K562 (cell line): Measurements from ENCODE around the gene SLC25A29. TPM values are rescaled to one million over a fixed set of nuclear protein-coding genes. Genes with fewer than 3 reads are reported as not detected.

Source experiments
- XRCC4 ChIP-seq: IDR thresholded peaks from one replicate; pipeline ENCODE4 v1.6.1; 2011; ENCODE audit not compliant: insufficient read depth, insufficient read length; ENCODE audit errors: extremely low read depth
- polyA plus RNA-seq, 8 experiments: library from polyadenylated mRNA; depleted of rRNA in 4 of 8; stranded (reverse) in 5 of 8; unstranded in 3 of 8; fragments of >200 nt; fragmentation: Nextera tagmentation in 2 of 8; fragmentation: Illumina TruSeq in 1 of 8; extraction: Ambion mirVana in 2 of 8; extraction: Trizol in 1 of 8; gene quantifications; 2 replicates each; pipeline versions ENCODE4 v1.2.1 to v1.2.3, GENCODE V29; 2011 to 2014; ENCODE audit warnings: inconsistent platforms in 1 of 8, missing spikeins in 1 of 8
- total RNA-seq, 7 experiments: library from RNA; depleted of rRNA in 6 of 7; stranded (reverse); fragments of >200 nt in 6 of 7; fragmentation: Illumina TruSeq in 2 of 7; extraction: Trizol in 2 of 7; gene quantifications; 2 replicates each; pipeline versions ENCODE4 v1.2.1 to v1.2.3, GENCODE V29; 2011 to 2021; ENCODE audit warnings: low replicate concordance in 1 of 7
- TF ChIP-seq, protein P1 (sequence below), 2 experiments: IDR thresholded peaks in 1 of 2; conservative IDR thresholded peaks in 1 of 2; 2 replicates each; pipeline ENCODE4 v1.6.1; 2016; ENCODE audit warnings: low read depth in 2 of 2, mild to moderate bottlenecking in 1 of 2, missing compliant biosample characterization in 1 of 2, missing genetic modification characterization in 1 of 2, moderate library complexity in 1 of 2
- TF ChIP-seq, protein P2 (sequence below): fragments of 450-650 bp; formaldehyde crosslinking; IDR thresholded peaks from 2 replicates; pipeline ENCODE4 v1.4.0; 2020; ENCODE audit warnings: mild to moderate bottlenecking, moderate library complexity
- TF ChIP-seq, protein P3 (sequence below): fragments of 450-650 bp; IDR thresholded peaks from one replicate; pipeline ENCODE4 v1.6.1; 2018; ENCODE audit warnings: mild to moderate bottlenecking, moderate library complexity; ENCODE audit not compliant: partially characterized antibody
- TF ChIP-seq, protein P4 (sequence below): sonication (generic); formaldehyde crosslinking; IDR thresholded peaks from 2 replicates; pipeline ENCODE4 v1.8.1; 2023; ENCODE audit warnings: mild to moderate bottlenecking, missing genetic modification reagents

Gene SLC25A29
- total and polyA plus RNA-seq, 9 of the 15 experiments (the other 6 are each of a cell fraction or from before 2014, with no cell fraction given), result 0.07 to 17.5 (median 4.8) TPM

DNA sequence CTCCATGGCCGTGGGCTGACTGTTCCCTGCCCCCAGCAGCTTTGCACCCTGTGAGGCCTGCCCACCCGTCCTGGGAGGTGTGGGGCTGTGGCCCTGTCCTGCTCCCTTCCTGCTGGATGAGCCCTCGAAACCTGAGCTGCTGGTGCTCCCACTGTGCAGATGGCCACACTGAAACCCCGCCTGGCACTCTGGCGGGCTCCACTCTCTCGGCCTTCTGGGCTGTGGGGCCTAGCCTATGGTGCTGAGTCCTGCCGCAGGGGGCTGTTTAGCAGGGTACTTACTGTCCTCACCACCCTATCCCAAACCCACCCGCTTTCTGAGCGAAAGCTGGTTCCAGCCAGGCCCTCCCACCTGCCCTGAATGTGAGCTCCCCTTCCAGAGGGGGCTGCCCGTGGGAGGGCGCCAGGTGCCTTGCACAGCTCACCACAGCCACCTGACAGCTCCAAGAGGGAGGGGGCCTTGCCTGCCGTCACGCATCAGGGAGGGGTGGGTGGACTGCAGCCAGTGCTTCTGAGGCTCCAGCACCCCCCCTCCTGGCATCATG, 24.2 kb upstream of the SLC25A29 start (continued):
- TF ChIP-seq, protein P1, sequence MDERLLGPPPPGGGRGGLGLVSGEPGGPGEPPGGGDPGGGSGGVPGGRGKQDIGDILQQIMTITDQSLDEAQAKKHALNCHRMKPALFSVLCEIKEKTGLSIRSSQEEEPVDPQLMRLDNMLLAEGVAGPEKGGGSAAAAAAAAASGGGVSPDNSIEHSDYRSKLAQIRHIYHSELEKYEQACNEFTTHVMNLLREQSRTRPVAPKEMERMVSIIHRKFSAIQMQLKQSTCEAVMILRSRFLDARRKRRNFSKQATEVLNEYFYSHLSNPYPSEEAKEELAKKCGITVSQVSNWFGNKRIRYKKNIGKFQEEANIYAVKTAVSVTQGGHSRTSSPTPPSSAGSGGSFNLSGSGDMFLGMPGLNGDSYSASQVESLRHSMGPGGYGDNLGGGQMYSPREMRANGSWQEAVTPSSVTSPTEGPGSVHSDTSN (CRISPR knock-in tag; IDR thresholded peaks at IDR 0.05; ENCODE audit: low read depth), result no peak
- TF ChIP-seq, protein P1 (tag; conservative IDR thresholded peaks at IDR 0.05; ENCODE audit: low read depth), result no peak
- TF ChIP-seq, protein P2, sequence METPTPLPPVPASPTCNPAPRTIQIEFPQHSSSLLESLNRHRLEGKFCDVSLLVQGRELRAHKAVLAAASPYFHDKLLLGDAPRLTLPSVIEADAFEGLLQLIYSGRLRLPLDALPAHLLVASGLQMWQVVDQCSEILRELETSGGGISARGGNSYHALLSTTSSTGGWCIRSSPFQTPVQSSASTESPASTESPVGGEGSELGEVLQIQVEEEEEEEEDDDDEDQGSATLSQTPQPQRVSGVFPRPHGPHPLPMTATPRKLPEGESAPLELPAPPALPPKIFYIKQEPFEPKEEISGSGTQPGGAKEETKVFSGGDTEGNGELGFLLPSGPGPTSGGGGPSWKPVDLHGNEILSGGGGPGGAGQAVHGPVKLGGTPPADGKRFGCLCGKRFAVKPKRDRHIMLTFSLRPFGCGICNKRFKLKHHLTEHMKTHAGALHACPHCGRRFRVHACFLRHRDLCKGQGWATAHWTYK (CRISPR knock-in tag), result no peak
- TF ChIP-seq XRCC4, result no peak
- TF ChIP-seq, protein P3, sequence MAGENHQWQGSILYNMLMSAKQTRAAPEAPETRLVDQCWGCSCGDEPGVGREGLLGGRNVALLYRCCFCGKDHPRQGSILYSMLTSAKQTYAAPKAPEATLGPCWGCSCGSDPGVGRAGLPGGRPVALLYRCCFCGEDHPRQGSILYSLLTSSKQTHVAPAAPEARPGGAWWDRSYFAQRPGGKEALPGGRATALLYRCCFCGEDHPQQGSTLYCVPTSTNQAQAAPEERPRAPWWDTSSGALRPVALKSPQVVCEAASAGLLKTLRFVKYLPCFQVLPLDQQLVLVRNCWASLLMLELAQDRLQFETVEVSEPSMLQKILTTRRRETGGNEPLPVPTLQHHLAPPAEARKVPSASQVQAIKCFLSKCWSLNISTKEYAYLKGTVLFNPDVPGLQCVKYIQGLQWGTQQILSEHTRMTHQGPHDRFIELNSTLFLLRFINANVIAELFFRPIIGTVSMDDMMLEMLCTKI, result no peak
- TF ChIP-seq, protein P4, sequence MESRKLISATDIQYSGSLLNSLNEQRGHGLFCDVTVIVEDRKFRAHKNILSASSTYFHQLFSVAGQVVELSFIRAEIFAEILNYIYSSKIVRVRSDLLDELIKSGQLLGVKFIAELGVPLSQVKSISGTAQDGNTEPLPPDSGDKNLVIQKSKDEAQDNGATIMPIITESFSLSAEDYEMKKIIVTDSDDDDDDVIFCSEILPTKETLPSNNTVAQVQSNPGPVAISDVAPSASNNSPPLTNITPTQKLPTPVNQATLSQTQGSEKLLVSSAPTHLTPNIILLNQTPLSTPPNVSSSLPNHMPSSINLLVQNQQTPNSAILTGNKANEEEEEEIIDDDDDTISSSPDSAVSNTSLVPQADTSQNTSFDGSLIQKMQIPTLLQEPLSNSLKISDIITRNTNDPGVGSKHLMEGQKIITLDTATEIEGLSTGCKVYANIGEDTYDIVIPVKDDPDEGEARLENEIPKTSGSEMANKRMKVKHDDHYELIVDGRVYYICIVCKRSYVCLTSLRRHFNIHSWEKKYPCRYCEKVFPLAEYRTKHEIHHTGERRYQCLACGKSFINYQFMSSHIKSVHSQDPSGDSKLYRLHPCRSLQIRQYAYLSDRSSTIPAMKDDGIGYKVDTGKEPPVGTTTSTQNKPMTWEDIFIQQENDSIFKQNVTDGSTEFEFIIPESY (CRISPR knock-in tag), result 0 out of 2 replicates have a peak, but pooled peaks have one; percentile 35
